Common myeloid progenitor, CD34-positive (primary cell): ENCODE measurements around the gene OVCH2.

Experiments
- CTCF ChIA-PET: fragments of 350-600 bp; sonication (Branson Sonifier 250); formaldehyde crosslinking; loops from one replicate; lab custom pipeline; 2021; ENCODE audit warnings: antibody characterized with exemption; lab: Charles Lee
- POLR2A ChIA-PET: fragments of 350-600 bp; sonication (Branson Sonifier 250); formaldehyde crosslinking; loops from one replicate; lab custom pipeline; 2021; ENCODE audit warnings: antibody characterized with exemption; lab: Charles Lee
- DNase-seq, 3 donors: peaks; one replicate each; pipeline versions ENCODE4 v3.0.0 to v3.0.0-alpha.2; 2013
- H3K27ac ChIP-seq, 2 experiments: 1 replicate in 1 of 2; 2 replicates in 1 of 2; pipeline ENCODE4 v1.7.0; 2013; ENCODE audit warnings: inconsistent platforms in 2 of 2, low read length in 2 of 2, mild to moderate bottlenecking in 2 of 2, low read depth in 1 of 2, moderate library complexity in 1 of 2; ENCODE audit not compliant: severe bottlenecking in 2 of 2, insufficient read depth in 1 of 2, poor library complexity in 1 of 2
- H3K27me3 ChIP-seq, 5 experiments: replicated peaks in 2 of 5; 1 replicate in 3 of 5; 2 replicates in 2 of 5; pipeline versions ENCODE4 v1.6.1 to v1.7.0; 2013; ENCODE audit warnings: low read length in 4 of 5, mild to moderate bottlenecking in 2 of 5, moderate library complexity in 2 of 5, inconsistent platforms in 1 of 5; ENCODE audit not compliant: insufficient read depth in 5 of 5, control insufficient read depth in 4 of 5
- H3K36me3 ChIP-seq, 4 experiments: 1 replicate in 2 of 4; 2 replicates in 2 of 4; pipeline versions ENCODE4 v1.6.1 to v1.7.0; 2013; ENCODE audit warnings: low read length in 3 of 4, control low read depth in 1 of 4, mild to moderate bottlenecking in 1 of 4; ENCODE audit not compliant: control insufficient read depth in 4 of 4, insufficient read depth in 4 of 4
- H3K4me1 ChIP-seq, 4 experiments: 1 replicate in 3 of 4; 2 replicates in 1 of 4; pipeline versions ENCODE4 v1.6.1 to v1.7.1; 2013; ENCODE audit warnings: low read length in 3 of 4, mild to moderate bottlenecking in 3 of 4, control low read depth in 1 of 4, inconsistent platforms in 1 of 4, moderate library complexity in 1 of 4; ENCODE audit not compliant: control insufficient read depth in 4 of 4, insufficient read depth in 4 of 4; ENCODE audit errors: control extremely low read depth in 1 of 4
- H3K4me3 ChIP-seq, 7 experiments: 1 replicate in 4 of 7; 2 replicates in 3 of 7; pipeline versions ENCODE4 v1.5.1 to v1.7.0; 2013; ENCODE audit warnings: mild to moderate bottlenecking in 7 of 7, low read length in 6 of 7, moderate library complexity in 6 of 7, inconsistent platforms in 2 of 7, low read depth in 2 of 7, control low read depth in 1 of 7; ENCODE audit not compliant: insufficient read depth in 4 of 7, control insufficient read depth in 1 of 7; ENCODE audit errors: extremely low read depth in 1 of 7
- H3K9me3 ChIP-seq, 5 experiments: 1 replicate in 4 of 5; 2 replicates in 1 of 5; pipeline versions ENCODE4 v1.6.1 to v1.7.1; 2013; ENCODE audit warnings: low read length in 4 of 5, mild to moderate bottlenecking in 2 of 5, inconsistent platforms in 1 of 5, low read depth in 1 of 5, moderate library complexity in 1 of 5; ENCODE audit not compliant: control insufficient read depth in 4 of 5, insufficient read depth in 2 of 5; ENCODE audit errors: control extremely low read depth in 1 of 5
- WGBS: methylation state at CpG from one replicate; pipeline ENCODE4 v1.1.5; 2013; ENCODE audit not compliant: insufficient coverage; 5-methylcytosine and 5-hydroxymethylcytosine counted together

The OVCH2 gene

GRCh38 chr11:7655253-7656217 lies 50.7 kb downstream of the OVCH2 start:
- POLR2A ChIA-PET = no interaction called here
- 88% methylated on average over 13 of the region's 14 CpGs for WGBS

GRCh38 chr11:7654195-7654705 lies 52.0 kb downstream of the OVCH2 start:
- Histone ChIP-seq H3K27ac (no peak overlapping the region), H3K27me3 (peaks cover 0 to 61% (median 15%) of the 10 kb centered on the region in 5 experiments), H3K9me3 (no peaks in the 10 kb centered on the region), H3K36me3 (no peaks in the 10 kb centered on the region), H3K4me3 (no peak overlapping the region), H3K4me1 (peaks cover 0 to 12% (median 5%) of the 10 kb centered on the region in 4 experiments)
- 93% methylated on average over 4 of the region's 4 CpGs for WGBS
- DNase-seq = no peak
- ChIA-PET CTCF (interaction anchor here (1.3 to 5.2 kb wide), 5 partner anchors 11 to 301 kb away, joined by 3 to 20 read pairs (median 4); no protein-coding TSS in a partner anchor), POLR2A (no interaction called here)

More at GRCh38 chr11:7655253-7656217, 50.7 kb downstream of the OVCH2 start:
- peaks cover 0 to 12% (median 5%) of the 10 kb centered on the region in 4 experiments for H3K4me1 ChIP-seq
- no peaks in the 10 kb centered on the region for H3K36me3 ChIP-seq
- no peak overlapping the region for H3K4me3 ChIP-seq
- no peak overlapping the region for H3K27ac ChIP-seq
- CTCF ChIA-PET = interaction anchor here (1.0 to 5.2 kb wide), 7 partner anchors 10 to 512 kb away, joined by 3 to 20 read pairs (median 4); no protein-coding TSS in a partner anchor
- H3K9me3 ChIP-seq = no peaks in the 10 kb centered on the region
- DNase-seq = no peak
- peaks cover 0 to 49% (median 12%) of the 10 kb centered on the region in 5 experiments for H3K27me3 ChIP-seq

DNA sequence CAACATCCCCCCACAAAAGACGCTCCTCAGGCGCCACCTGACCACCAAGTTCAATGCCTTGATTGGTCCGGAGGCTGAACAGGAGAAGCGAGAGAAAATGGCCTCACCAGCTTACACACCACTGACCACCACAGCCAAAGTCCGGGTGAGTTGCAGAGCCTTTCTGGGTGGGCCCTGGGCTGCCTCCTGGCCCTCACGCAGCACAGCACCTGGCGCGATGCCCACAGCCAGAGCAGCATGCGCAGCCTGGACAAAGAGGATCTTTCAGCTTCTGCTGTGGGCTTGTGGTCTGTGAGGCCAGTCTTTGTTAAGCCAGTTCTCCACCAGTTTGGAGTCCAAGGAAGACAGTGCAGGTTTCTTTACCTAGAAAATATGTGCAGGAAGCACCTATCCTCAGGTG lies 54.6 kb downstream of the OVCH2 start:
- DNase-seq = no peak
- H3K27ac ChIP-seq = no peak overlapping the region
- H3K9me3 ChIP-seq = no peaks in the 10 kb centered on the region
- CTCF ChIA-PET = interaction anchor here (1.1 to 1.8 kb wide), 3 partner anchors 9 to 144 kb away, joined by 3 to 5 read pairs (median 3); no protein-coding TSS in a partner anchor
- H3K36me3 ChIP-seq = no peaks in the 10 kb centered on the region
- H3K4me3 ChIP-seq = no peak overlapping the region
- WGBS = 98% methylated on average over 6 of the region's 9 CpGs
- H3K27me3 ChIP-seq = peaks cover 0 to 73% (median 17%) of the 10 kb centered on the region in 5 experiments
- POLR2A ChIA-PET = no interaction called here
- H3K4me1 ChIP-seq = peaks cover 0 to 12% (median 5%) of the 10 kb centered on the region in 4 experiments

DNA sequence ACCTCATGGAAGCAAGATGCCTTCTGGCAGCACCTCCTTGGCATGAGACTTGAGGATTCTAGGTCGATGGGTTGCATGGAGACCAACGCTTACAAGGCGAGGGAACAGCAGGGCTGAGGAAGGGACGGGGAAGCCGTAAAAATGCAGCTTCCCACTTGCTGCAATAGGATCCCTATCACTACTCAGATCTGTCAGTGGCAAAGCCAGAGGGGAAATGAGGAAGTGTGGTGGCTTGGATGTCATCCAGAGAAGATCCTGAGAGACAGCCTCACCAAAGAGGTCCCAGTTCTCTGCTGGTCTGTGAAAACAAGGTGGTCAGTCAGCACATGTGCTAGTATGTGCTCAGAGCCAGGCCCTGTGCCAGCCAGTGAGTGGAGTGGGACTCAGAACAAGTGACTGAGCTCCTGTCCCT lies 55.1 kb downstream of the OVCH2 start:
- peak; percentile 47 to 64 (median 60) for DNase-seq
- CTCF ChIA-PET = interaction anchor here (1.1 to 1.4 kb wide), 2 partner anchors 12 to 143 kb away, joined by 3 read pairs; no protein-coding TSS in a partner anchor
- Histone ChIP-seq H3K27ac (no peak overlapping the region), H3K36me3 (no peaks in the 10 kb centered on the region), H3K9me3 (no peaks in the 10 kb centered on the region), H3K4me1 (peaks cover 0 to 12% (median 5%) of the 10 kb centered on the region in 4 experiments), H3K27me3 (peaks cover 0 to 71% (median 17%) of the 10 kb centered on the region in 5 experiments), H3K4me3 (no peak overlapping the region)
- whole genome bisulfite sequencing = 0% methylated on average over 3 of the region's 5 CpGs
- POLR2A ChIA-PET = no interaction called here

DNA sequence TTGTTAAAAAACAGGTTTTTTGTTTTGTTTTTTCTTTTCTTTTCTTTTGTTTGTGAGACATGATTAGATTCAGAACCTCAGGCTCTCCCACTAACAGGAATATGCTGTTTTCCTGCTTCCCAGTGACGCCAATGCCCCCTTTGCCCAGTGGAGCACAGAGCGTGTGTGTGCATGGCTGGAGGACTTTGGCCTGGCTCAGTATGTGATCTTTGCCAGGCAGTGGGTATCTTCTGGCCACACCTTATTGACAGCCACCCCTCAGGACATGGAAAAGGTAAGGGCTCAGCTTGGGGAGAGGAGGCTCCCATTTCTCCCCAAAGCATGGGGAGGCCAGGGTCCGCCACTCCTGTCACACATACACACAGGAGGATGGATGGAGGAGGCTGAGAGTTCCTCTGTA lies 58.0 kb downstream of the OVCH2 start:
- H3K36me3 ChIP-seq = no peaks in the 10 kb centered on the region
- POLR2A ChIA-PET = no interaction called here
- peaks cover 0 to 12% (median 5%) of the 10 kb centered on the region in 4 experiments for H3K4me1 ChIP-seq
- peaks cover 0 to 51% (median 14%) of the 10 kb centered on the region in 5 experiments for H3K27me3 ChIP-seq
- DNase-seq = no peak
- no peak overlapping the region for H3K27ac ChIP-seq
- no peaks in the 10 kb centered on the region for H3K9me3 ChIP-seq
- no peak overlapping the region for H3K4me3 ChIP-seq
- 100% methylated on average over 2 of the region's 3 CpGs for WGBS
- CTCF ChIA-PET = interaction anchor here (0.9 to 1.3 kb wide), 4 partner anchors 9 to 61 kb away, joined by 3 to 5 read pairs (median 3); no protein-coding TSS in a partner anchor

DNA sequence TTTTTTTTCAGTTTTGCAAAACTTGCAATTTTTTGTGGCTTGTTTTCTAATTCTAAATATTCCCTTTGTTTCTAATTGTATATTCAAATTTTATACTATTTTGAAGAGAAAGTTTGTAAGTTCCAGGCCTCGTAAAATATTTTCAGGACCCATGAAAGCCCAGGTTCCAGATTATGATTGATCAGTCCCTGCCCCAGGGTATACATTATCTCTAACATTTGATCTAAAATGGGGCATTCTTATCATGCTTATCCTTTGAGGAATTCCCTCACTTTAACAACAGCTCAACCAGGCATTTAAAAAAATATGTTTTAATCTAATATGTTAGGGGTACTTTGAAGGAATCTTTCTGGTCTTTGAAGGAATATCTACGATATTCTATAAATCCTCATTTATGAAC lies 59.4 kb downstream of the OVCH2 start:
- H3K9me3 ChIP-seq = no peaks in the 10 kb centered on the region
- ChIA-PET POLR2A (no interaction called here), CTCF (interaction anchor here (0.7 kb wide), 1 partner anchor 9 kb away, joined by 3 read pairs; no protein-coding TSS in a partner anchor)
- H3K27me3 ChIP-seq = peaks cover 0 to 40% (median 11%) of the 10 kb centered on the region in 5 experiments
- no peak overlapping the region for H3K27ac ChIP-seq
- WGBS = no CpG with 5 or more reads among the region's 2 CpGs
- DNase-seq = no peak
- peaks cover 0 to 12% (median 5%) of the 10 kb centered on the region in 4 experiments for H3K4me1 ChIP-seq
- H3K4me3 ChIP-seq = no peak overlapping the region
- peaks cover 0 to 2% (median 0%) of the 10 kb centered on the region in 4 experiments for H3K36me3 ChIP-seq
